Large intestine (tissue), 3 donors: Measurements from ENCODE around the gene MAST4. TPM values are rescaled to one million over a fixed set of nuclear protein-coding genes. Genes with fewer than 3 reads are reported as not detected.

Source experiments
- DNase-seq, 2 donors: peaks; one replicate each; pipeline versions ENCODE4 v3.0.0 to v3.0.0-alpha.2; 2013
- H3K27ac ChIP-seq: one replicate; pipeline ENCODE4 v1.5.1; 2013; ENCODE audit warnings: low read length
- H3K27me3 ChIP-seq: 2 replicates; pipeline ENCODE4 v1.6.1; 2013; ENCODE audit warnings: low read length; ENCODE audit not compliant: control insufficient read depth, insufficient read depth
- H3K36me3 ChIP-seq: 2 replicates; pipeline ENCODE4 v1.6.1; 2013; ENCODE audit warnings: low read length; ENCODE audit not compliant: control insufficient read depth, insufficient read depth
- H3K4me1 ChIP-seq: one replicate; pipeline ENCODE4 v1.6.1; 2013; ENCODE audit warnings: low read length; ENCODE audit not compliant: control insufficient read depth, insufficient read depth
- H3K4me3 ChIP-seq: one replicate; pipeline ENCODE4 v1.5.1; 2013; ENCODE audit warnings: low read length
- H3K9me3 ChIP-seq: one replicate; pipeline ENCODE4 v1.6.1; 2013; ENCODE audit warnings: mild to moderate bottlenecking, low read depth, low read length, moderate library complexity; ENCODE audit not compliant: control insufficient read depth
- WGBS: methylation state at CpG from one replicate; pipeline ENCODE4 v1.1.5; 2013; ENCODE audit warnings: low lambda C conversion rate; ENCODE audit not compliant: insufficient coverage; 5-methylcytosine and 5-hydroxymethylcytosine counted together
- polyA plus RNA-seq: library from polyadenylated mRNA; unstranded; fragments of 120-200 nt; gene quantifications from one replicate; pipeline ENCODE4 v1.2.1, GENCODE V29; 2013

The MAST4 gene
- polyA plus RNA-seq, 1 donor, result 14.8 TPM

DNA sequence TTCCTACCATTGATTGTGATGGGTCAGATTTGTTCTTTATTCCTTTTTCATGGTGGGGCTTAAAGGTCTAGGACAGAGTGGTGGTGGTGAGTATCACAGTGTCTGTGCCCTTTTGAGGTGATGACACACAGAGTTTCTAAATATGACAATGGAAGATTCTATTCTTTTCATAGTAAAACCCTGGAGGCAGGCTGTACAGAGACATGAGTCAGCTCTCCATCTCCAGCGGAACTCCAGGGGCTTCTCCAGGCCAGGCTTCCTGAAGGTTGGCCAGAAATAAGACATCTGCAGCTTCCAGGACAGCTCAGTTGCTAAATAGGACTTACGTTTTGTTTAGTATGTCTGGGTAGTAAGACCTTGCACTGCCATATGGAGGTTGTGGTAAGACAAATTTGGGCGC, 370.9 kb downstream of the MAST4 start:
- no peaks in the 10 kb centered on the region for H3K36me3 ChIP-seq

DNA sequence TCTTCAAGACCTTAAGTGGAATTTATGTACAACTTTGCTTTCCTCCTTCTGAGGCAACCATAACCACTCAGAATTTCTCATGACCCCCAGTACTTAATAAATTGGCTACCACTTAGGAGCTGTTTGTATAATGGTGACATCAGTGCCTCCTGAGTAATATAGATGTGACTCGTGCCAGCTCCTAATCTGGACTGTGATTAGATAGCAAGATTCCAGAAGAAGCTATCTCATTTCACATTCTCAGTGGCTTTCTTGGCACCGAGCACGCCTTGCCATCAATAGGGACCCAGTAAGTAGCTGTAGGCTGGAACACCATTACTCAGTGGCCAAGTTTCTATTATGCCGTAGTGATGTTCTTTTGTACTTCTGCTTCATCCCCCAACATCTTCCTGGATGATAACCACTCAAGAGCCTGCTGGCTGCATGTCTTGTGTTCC, 371.7 kb downstream of the MAST4 start:
- WGBS, result no CpG with 5 or more reads among the region's 4 CpGs
- H3K27me3 ChIP-seq, result no peaks in the 10 kb centered on the region
- no peaks in the 10 kb centered on the region for H3K36me3 ChIP-seq
- H3K4me1 ChIP-seq, result no peaks in the 10 kb centered on the region
- no peak for DNase-seq
- H3K4me3 ChIP-seq, result no peak overlapping the region
- H3K9me3 ChIP-seq, result no peaks in the 10 kb centered on the region
- H3K27ac ChIP-seq, result no peak overlapping the region

More for the DNA sequence above, 370.9 kb downstream of the MAST4 start:
- DNase-seq, result no peak
- no peaks in the 10 kb centered on the region for H3K27me3 ChIP-seq
- H3K9me3 ChIP-seq, result no peaks in the 10 kb centered on the region
- H3K4me1 ChIP-seq, result no peaks in the 10 kb centered on the region
- no peak overlapping the region for H3K4me3 ChIP-seq
- no CpG with 5 or more reads among the region's 3 CpGs for WGBS
- H3K27ac ChIP-seq, result no peak overlapping the region

DNA sequence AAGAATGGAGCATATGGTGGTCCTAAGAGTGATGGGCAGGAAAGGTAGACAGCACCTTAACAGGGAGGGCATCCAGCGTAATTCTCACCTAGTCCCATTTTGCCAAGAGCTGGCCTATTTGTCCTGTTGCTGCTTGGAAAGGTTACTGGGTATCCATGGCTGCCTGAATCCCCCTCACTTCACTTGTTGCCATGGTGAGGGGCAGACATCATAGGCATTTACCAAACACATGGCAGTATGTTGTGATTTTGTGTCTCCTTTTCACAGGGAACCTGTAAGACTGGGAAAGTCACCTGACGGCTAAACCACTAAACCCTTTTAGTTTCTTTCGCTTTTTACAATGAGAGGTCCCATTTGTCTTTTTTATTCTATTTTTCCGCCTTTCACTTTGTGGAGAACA, 373.3 kb downstream of the MAST4 start:
- no peak overlapping the region for H3K27ac ChIP-seq
- WGBS, result 100% methylated on average over 2 of the region's 4 CpGs
- no peak overlapping the region for H3K4me3 ChIP-seq
- no peaks in the 10 kb centered on the region for H3K27me3 ChIP-seq
- DNase-seq, result no peak
- no peaks in the 10 kb centered on the region for H3K36me3 ChIP-seq
- no peaks in the 10 kb centered on the region for H3K9me3 ChIP-seq
- no peaks in the 10 kb centered on the region for H3K4me1 ChIP-seq

DNA sequence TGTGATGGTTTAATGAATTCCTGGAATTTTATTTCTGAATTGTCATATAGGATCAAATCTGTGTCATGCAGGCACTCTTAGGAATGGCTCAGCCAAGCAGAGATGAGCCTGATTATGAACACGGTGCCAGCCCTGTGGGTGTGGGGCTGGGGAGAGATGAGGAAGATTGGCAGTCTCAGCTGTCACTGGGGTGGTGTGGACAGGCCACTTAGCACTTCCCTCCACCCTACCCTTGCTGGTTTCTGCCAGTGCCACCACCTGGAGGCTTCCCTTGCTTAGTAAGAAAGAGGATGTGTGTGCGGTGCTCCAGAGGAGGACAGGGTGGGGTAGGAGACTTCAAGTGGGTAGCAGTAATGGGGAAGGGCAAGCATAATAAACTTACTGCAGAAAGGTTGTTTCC, 373.8 kb downstream of the MAST4 start:
- H3K4me1 ChIP-seq, result no peaks in the 10 kb centered on the region
- no peaks in the 10 kb centered on the region for H3K27me3 ChIP-seq
- H3K9me3 ChIP-seq, result no peaks in the 10 kb centered on the region
- no peak overlapping the region for H3K4me3 ChIP-seq
- H3K27ac ChIP-seq, result no peak overlapping the region
- DNase-seq, result no peak
- WGBS, result no CpG with 5 or more reads among the region's 2 CpGs
- no peaks in the 10 kb centered on the region for H3K36me3 ChIP-seq

DNA sequence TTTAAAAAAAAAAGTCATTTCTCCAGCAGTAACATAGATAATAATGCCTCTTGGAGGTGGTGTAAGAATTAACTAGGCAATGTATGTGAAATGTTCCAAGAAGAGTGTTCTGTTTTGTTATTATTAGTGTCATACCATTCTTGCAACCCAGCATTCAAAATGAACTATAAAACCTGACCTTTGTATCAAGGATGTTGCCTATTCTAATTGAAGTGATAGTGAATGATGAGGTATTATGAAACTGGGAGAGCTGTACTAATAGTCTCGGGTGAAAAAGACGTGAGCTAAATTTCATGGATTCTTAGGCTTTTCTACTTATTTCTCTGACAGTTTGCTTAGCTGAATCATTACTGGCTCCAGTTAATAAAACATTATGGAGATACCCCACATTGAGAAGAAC, 375.8 kb downstream of the MAST4 start:
- H3K27ac ChIP-seq, result no peak overlapping the region
- peak in 1 of 2 donors; percentile 11 for DNase-seq

DNA sequence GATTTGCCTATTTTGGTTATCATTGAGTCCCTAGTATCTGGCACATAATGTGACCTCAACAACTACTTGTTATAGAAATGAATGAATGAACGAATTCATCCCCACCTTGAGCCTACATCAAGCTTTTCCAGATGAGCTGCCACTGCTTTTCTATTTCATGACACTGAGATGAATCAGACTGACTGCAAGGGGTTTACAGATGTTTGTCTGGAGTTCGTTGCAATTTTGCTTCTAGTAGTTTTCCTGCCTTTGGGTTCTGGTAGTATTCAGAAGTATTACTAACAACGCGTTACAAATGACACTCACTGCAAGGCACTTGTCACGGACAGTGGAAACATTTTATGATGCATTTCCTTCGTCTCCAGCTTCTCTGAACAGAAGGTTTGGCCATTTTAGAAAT, 378.1 kb downstream of the MAST4 start:
- no peak overlapping the region for H3K27ac ChIP-seq
- H3K36me3 ChIP-seq, result no peaks in the 10 kb centered on the region
- H3K4me1 ChIP-seq, result no peaks in the 10 kb centered on the region
- 100% methylated on average over 3 of the region's 6 CpGs for WGBS
- no peaks in the 10 kb centered on the region for H3K27me3 ChIP-seq
- no peak overlapping the region for H3K4me3 ChIP-seq
- DNase-seq, result no peak
- no peaks in the 10 kb centered on the region for H3K9me3 ChIP-seq

More for the DNA sequence above, 375.8 kb downstream of the MAST4 start:
- WGBS, result no CpG with 5 or more reads among the region's 2 CpGs
- Histone ChIP-seq H3K27me3 (no peaks in the 10 kb centered on the region), H3K36me3 (no peaks in the 10 kb centered on the region), H3K4me1 (no peaks in the 10 kb centered on the region), H3K4me3 (no peak overlapping the region), H3K9me3 (no peaks in the 10 kb centered on the region)

DNA sequence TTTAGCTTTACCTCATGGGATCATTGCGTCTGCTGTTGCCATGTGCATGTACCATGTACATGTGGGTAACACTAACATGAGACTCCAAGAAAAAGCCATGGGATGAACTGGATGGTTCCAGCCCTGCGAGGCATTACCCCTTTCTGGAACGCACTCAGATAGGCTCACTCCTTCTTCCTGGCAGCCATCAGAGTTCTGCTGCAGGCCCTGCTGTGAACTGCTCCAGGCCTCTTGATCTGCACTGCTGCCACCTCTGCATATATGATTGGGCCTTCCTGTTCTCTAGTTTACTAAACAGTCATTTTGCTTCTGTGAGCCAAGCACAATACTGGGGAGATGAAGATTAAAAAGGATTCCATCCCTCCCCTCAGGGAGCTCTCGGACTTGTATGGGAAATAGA, 379.9 kb downstream of the MAST4 start:
- Histone ChIP-seq H3K36me3 (no peaks in the 10 kb centered on the region), H3K27ac (no peak overlapping the region), H3K27me3 (no peaks in the 10 kb centered on the region), H3K4me3 (no peak overlapping the region), H3K9me3 (no peaks in the 10 kb centered on the region), H3K4me1 (no peaks in the 10 kb centered on the region)
- no peak for DNase-seq
- WGBS, result no CpG with 5 or more reads among the region's 4 CpGs

DNA sequence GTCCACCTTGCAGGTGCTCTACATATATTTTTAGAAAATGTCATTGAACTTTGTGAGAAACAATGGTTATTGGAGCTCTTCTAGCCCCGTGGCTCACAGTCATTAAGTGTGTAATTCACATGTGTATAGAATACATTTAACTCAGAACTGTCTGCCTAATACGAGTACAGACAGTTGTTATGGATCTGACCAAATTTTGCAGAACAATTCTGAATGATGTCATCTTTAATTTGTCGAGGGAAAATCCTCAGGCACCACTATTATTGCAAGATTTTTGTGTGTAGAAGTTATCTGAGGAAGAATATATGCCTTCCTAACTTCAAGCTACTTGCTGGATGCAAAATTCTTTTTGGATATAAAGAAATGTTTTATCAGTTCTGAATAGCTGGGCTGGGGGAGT, 383.5 kb downstream of the MAST4 start:
- Histone ChIP-seq H3K9me3 (no peaks in the 10 kb centered on the region), H3K36me3 (no peaks in the 10 kb centered on the region), H3K4me1 (peaks cover 3% of the 10 kb centered on the region), H3K4me3 (no peak overlapping the region), H3K27me3 (no peaks in the 10 kb centered on the region), H3K27ac (no peak overlapping the region)
- 80% methylated on average over 1 of the region's 3 CpGs for WGBS
- no peak for DNase-seq

DNA sequence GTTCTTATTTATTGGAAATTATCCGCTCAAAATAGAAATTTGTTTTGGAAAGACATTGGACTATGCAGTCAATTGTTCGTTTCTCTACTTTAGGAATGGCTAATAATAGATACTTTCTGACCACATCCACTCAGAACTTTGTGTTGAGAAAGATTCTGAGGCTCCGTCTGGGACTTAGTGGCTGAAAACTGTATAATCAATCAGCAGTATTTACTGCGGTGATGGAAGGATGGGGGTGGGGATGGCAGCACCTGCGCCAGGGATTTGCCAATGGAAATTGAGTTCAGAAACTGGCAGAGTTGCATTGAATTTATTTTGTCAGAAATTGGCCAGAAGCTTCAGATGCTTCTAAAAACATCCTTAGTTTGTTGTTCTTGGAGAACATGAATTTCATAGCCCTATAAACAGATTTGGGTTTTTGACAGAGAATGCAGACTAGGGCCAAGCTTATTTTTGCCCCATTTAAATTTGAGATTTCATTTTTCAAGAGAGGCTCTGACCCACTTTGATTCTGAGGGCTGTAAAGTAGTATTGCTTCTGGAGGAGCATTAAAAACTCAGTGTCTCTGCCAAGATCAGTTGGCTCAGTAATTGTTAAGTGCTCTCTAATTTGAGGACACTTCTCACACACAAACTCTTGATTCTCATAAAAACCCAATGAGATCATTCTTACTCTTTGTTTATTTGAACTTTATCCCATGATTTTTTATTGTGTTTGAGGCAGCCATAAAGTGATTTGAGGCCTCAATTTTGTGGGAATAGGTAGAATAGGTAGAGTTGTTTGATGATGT, 385.3 kb downstream of the MAST4 start:
- peak in 1 of 2 donors; percentile 55 for DNase-seq
- H3K27ac ChIP-seq, result no peak overlapping the region
- H3K27me3 ChIP-seq, result no peaks in the 10 kb centered on the region
- H3K4me1 ChIP-seq, result peaks cover 18% of the 10 kb centered on the region
- no peak overlapping the region for H3K4me3 ChIP-seq
- no peaks in the 10 kb centered on the region for H3K36me3 ChIP-seq
- no peaks in the 10 kb centered on the region for H3K9me3 ChIP-seq
- 100% methylated on average over 1 of the region's 5 CpGs for WGBS

DNA sequence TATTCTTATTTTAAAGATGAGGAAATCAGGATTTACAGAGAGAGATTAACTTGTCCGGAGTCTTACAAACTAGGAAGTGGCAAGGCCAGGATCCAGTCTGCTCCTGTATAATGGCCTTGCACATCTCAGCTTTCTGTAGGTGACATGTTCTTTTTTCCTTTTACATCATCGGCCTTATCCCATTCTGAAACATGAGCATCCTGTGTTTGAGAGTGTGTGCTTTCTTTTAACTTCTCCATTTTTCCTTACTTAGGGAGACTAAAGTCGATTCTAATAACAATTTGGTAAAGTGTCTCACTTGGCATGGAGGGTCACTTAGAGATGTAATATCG, 385.8 kb downstream of the MAST4 start:
- Histone ChIP-seq H3K9me3 (no peaks in the 10 kb centered on the region), H3K4me1 (peaks cover 18% of the 10 kb centered on the region), H3K27ac (no peak overlapping the region), H3K4me3 (no peak overlapping the region), H3K27me3 (no peaks in the 10 kb centered on the region), H3K36me3 (no peaks in the 10 kb centered on the region)
- 100% methylated on average over 1 of the region's 4 CpGs for WGBS
- DNase-seq, result no peak

DNA sequence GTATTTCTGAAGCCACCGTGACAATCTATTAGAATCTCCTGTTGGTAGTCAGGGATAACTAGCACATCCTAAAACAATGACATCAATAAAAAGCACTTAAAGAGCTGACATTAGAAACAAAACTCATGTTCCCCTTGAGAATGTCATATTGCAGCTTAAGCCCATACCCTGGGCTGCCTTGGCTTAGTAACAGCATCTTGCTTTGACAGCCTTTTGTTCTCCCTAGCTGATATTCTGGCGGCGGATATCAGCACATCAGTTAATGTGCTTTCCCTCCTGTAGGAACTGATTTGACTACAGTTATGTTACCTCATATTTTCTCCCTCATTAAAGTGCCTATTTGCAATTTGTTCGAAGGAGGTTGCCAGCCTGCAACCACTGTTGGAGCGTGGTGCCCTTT, 386.3 kb downstream of the MAST4 start:
- H3K36me3 ChIP-seq, result no peaks in the 10 kb centered on the region
- H3K9me3 ChIP-seq, result no peaks in the 10 kb centered on the region
- H3K4me1 ChIP-seq, result peaks cover 18% of the 10 kb centered on the region
- H3K27ac ChIP-seq, result no peak overlapping the region
- WGBS, result no CpG with 5 or more reads among the region's 5 CpGs
- DNase-seq, result no peak
- no peak overlapping the region for H3K4me3 ChIP-seq
- H3K27me3 ChIP-seq, result no peaks in the 10 kb centered on the region
